Testis (tissue), 3 donors: ENCODE results near the gene OR7A5. TPM values are rescaled to one million over a fixed set of nuclear protein-coding genes. Genes with fewer than 3 reads are reported as not detected.
"Not testable (repeated sequence)": the region's sequence is repeated elsewhere in the genome, so short reads cannot be mapped to it uniquely, and the experiment has no call there.

ENCODE experiments used
- DNase-seq: peaks from one replicate; pipeline ENCODE4 v3.0.0-alpha.2; 2019
- H3K27ac ChIP-seq, 2 donors: fragments of 200-600 bp; sonication (generic); one replicate each; pipeline ENCODE4 v1.5.1; 2019
- H3K27me3 ChIP-seq: fragments of 200-600 bp; sonication (generic); one replicate; pipeline ENCODE4 v1.5.1; 2019
- H3K36me3 ChIP-seq: fragments of 200-600 bp; sonication (generic); one replicate; pipeline ENCODE4 v1.5.1; 2017; ENCODE audit warnings: low read depth; ENCODE audit errors: missing control alignments
- H3K4me1 ChIP-seq: fragments of 200-600 bp; sonication (generic); one replicate; pipeline ENCODE4 v1.5.1; 2019
- H3K4me3 ChIP-seq, 2 donors: fragments of 200-600 bp; sonication (generic); one replicate each; pipeline ENCODE4 v1.5.1; 2017 to 2019
- H3K9me3 ChIP-seq: fragments of 200-600 bp; sonication (generic); one replicate; pipeline ENCODE4 v1.5.1; 2017
- POLR2A ChIP-seq: fragments of 450-650 bp; IDR thresholded peaks from one replicate; pipeline ENCODE4 v1.6.1; 2017; ENCODE audit warnings: antibody characterized with exemption, mild to moderate bottlenecking, moderate library complexity
- WGBS, 2 donors: methylation state at CpG; one replicate each; pipeline ENCODE4 v1.1.5; 2018; 5-methylcytosine and 5-hydroxymethylcytosine counted together
- intact Hi-C: fragments of 100-400 bp; cut with DNase I; formaldehyde crosslinking; loops from one replicate; pipeline ENCODE4 v1.15.1; 2023; ENCODE audit warnings: low total_unique reads
- polyA plus RNA-seq: library from polyadenylated mRNA; stranded (reverse); fragments of 350-450 nt; fragmentation: Illumina TruSeq; extraction: RNeasy Lipid Tissue Mini Kit (QIAGEN cat#74804); gene quantifications from one replicate; pipeline ENCODE4 v1.2.3, GENCODE V29; 2014; ENCODE audit warnings: low read depth, low replicate concordance; ENCODE audit not compliant: insufficient read depth
- small RNA-seq, 2 donors: library from RNA; depleted of rRNA; stranded (forward); fragments of <200 nt; gene quantifications; one replicate each; pipeline ENCODE3, GENCODE V24; 2016
- total RNA-seq, 2 donors: library from RNA; depleted of rRNA; stranded (reverse); fragments of >200 nt; gene quantifications; one replicate each; pipeline ENCODE4 v1.2.3, GENCODE V29; 2016
- TF ChIP-seq, protein P1 (sequence below), 3 experiments: fragments of 450-650 bp in 2 of 3; fragments of 200-600 bp in 1 of 3; sonication (generic) in 1 of 3; IDR thresholded peaks; one replicate each; pipeline ENCODE4 v1.5.1; 2016 to 2019; ENCODE audit warnings: antibody characterized with exemption in 3 of 3, mild to moderate bottlenecking in 2 of 3, moderate library complexity in 1 of 3

The OR7A5 gene
- total and polyA plus RNA-seq, 3 donors from 2014 or later, result 3.3 to 4.3 (median 3.7) TPM

- no peak for DNase-seq
- WGBS, 2 donors, result 87% methylated on average over 16 of the region's 16 CpGs
- H3K4me1 ChIP-seq, result peaks cover 3% of the 10 kb centered on the region
- H3K4me3 ChIP-seq, result no peak overlapping the region
- H3K9me3 ChIP-seq, result no peaks in the 10 kb centered on the region
- no peaks in the 10 kb centered on the region for H3K27me3 ChIP-seq
- intact Hi-C loops, result no loop called here
- H3K36me3 ChIP-seq, result no peaks in the 10 kb centered on the region
- H3K27ac ChIP-seq, result no peak overlapping the region
- no peak for TF ChIP-seq POLR2A
- TF ChIP-seq, protein P1, sequence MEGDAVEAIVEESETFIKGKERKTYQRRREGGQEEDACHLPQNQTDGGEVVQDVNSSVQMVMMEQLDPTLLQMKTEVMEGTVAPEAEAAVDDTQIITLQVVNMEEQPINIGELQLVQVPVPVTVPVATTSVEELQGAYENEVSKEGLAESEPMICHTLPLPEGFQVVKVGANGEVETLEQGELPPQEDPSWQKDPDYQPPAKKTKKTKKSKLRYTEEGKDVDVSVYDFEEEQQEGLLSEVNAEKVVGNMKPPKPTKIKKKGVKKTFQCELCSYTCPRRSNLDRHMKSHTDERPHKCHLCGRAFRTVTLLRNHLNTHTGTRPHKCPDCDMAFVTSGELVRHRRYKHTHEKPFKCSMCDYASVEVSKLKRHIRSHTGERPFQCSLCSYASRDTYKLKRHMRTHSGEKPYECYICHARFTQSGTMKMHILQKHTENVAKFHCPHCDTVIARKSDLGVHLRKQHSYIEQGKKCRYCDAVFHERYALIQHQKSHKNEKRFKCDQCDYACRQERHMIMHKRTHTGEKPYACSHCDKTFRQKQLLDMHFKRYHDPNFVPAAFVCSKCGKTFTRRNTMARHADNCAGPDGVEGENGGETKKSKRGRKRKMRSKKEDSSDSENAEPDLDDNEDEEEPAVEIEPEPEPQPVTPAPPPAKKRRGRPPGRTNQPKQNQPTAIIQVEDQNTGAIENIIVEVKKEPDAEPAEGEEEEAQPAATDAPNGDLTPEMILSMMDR (IDR thresholded peaks at IDR 0.05), result no peak
Observed at GRCh38 chr19:14782626-14783409, 52.2 kb downstream of the OR7A5 start.

DNA sequence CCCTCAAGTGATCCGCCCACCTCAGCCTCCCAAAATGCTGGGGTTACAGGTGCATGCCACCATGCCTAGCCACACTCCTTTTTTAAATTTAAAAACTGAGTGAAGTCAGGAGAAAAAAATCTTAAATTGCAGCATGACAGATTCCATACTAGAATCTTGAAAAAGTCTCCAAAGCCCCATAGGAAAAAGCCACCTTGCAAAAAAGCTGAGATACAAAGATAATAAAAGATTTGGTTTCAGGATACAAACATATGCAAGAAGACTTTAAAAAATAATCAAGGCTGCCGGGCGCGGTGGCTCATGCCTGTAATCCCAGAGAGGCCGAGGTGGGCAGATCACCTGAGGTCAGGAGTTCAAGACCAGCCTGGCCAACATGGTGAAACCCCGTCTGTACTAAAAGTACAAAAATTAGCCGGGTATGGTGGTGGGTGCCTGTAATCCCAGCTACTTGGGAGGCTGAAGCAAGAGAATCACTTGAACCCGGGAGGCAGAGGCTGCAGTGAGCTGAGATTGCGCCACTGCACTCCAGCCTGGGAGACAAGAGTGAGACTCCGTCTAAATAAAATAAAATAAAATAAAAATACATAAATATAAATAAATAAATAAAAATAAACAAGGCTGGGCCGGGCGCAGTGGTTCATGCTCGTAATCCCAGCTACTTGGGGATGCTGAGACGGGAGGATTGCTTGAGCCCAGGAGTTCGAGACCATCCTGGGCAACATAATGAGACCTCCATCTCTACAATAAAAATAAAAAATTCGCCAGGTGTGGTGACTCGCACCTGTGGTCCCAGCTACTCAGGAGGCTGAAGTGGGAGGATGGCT lies 53.1 kb downstream of the OR7A5 start:
- H3K27me3 ChIP-seq, H3K36me3 ChIP-seq, H3K4me1 ChIP-seq, intact Hi-C loops, H3K9me3 ChIP-seq, H3K27ac ChIP-seq, DNase-seq, H3K4me3 ChIP-seq: not testable (repeated sequence)
- 86 to 88% methylated on average over 17 of the region's 17 CpGs for WGBS, 2 donors

GRCh38 chr19:14780622-14781225 lies 54.3 kb downstream of the OR7A5 start:
- H3K36me3 ChIP-seq, H3K4me1 ChIP-seq, H3K4me3 ChIP-seq, H3K9me3 ChIP-seq, DNase-seq, H3K27me3 ChIP-seq, H3K27ac ChIP-seq, intact Hi-C loops: not testable (repeated sequence)
- 67 to 83% methylated on average over 12 to 14 of the region's 14 CpGs for WGBS, 2 donors

- 55 to 60% methylated on average over 5 of the region's 5 CpGs for WGBS, 2 donors
- intact Hi-C loops, result no loop called here
Observed at GRCh38 chr19:14779151-14779550, 55.8 kb downstream of the OR7A5 start.

DNA sequence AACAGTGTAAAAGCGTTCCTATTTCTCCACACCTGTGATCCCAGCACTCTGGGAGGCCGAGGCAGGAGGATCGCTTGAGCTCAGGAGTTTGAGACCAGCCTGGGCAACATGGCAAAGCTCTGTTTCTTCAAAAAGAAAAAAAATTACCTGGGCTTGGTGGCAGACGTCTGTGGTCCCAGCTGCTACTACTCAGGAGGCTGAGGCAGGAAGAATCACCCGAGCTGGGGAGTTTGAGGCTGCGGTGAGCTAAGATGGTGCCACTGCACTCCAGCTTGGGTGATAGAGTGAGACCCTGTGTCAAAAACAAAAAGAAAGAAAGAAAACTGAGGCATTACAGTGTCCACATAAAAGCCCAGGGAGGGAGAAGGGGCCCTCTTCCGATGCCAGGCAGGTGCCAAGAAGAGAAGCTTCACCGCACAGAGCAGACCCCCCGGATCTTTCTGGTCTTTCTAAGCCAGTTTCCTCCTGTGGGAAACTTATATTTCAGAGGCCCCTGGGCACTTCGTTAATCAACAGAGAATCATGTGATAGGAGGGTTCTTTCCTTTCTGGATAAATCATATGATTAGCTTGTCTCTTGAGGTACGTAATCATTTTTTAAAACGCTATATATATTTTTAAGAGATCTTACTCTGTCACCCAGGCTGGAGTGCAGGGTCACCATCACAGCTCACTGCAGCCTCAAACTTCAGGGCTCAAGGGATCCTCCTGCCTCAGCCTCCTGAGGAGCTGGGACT lies 56.7 kb downstream of the OR7A5 start, which contains the start of gene ADGRE2:
Gene ADGRE2, minus strand, starts transcription at position 451 of the 736 bp plus-strand sequence. CDS start 1,804 bp downstream, outside the sequence.
- H3K4me3 ChIP-seq, H3K27me3 ChIP-seq, DNase-seq, H3K27ac ChIP-seq, H3K36me3 ChIP-seq, intact Hi-C loops, H3K9me3 ChIP-seq, H3K4me1 ChIP-seq: not testable (repeated sequence)
- 73 to 74% methylated on average over 12 of the region's 12 CpGs for WGBS, 2 donors

More at GRCh38 chr19:14779151-14779550, 55.8 kb downstream of the OR7A5 start:
- no peaks in the 10 kb centered on the region for H3K36me3 ChIP-seq
- peaks cover 5% of the 10 kb centered on the region for H3K4me1 ChIP-seq
- H3K4me3 ChIP-seq, result no peak overlapping the region
- TF ChIP-seq POLR2A, result no peak
- TF ChIP-seq, protein P1 (IDR thresholded peaks at IDR 0.05), result no peak
- no peak for DNase-seq
- no peaks in the 10 kb centered on the region for H3K9me3 ChIP-seq
- H3K27me3 ChIP-seq, result no peaks in the 10 kb centered on the region
- no peak overlapping the region for H3K27ac ChIP-seq

GRCh38 chr19:14777645-14778044 lies 57.3 kb downstream of the OR7A5 start:
- H3K4me3 ChIP-seq, H3K27ac ChIP-seq, intact Hi-C loops, H3K4me1 ChIP-seq, H3K9me3 ChIP-seq, H3K36me3 ChIP-seq, H3K27me3 ChIP-seq, DNase-seq: not testable (repeated sequence)
- WGBS, 2 donors, result 94 to 96% methylated on average over 4 of the region's 4 CpGs

Small RNA genes within 50 kb of the gene (small RNA-seq; reads per million reads assigned to genes)
- gene AC005255.1, result 0 to 0.09 reads per million in 2 donors

Other genes starting within 250 kb of the OR7A5 start
- under 1 TPM; 0.19 to 0.31 TPM for gene ADGRE3, start 160.3 kb downstream of the OR7A5 start, total RNA-seq
- 0.46 TPM for gene ADGRE3, start 160.3 kb downstream of the OR7A5 start, polyA plus RNA-seq
- 10 to 100 TPM; 42.4 to 48.7 TPM for gene ZNF333, start 145.1 kb downstream of the OR7A5 start, total RNA-seq
- gene ZNF333, start 145.1 kb downstream of the OR7A5 start, polyA plus RNA-seq, result 24.2 TPM
- 1 to 10 TPM in 1 of 2 donors, under 1 TPM in 1; 0.71 to 1.6 TPM for gene ADGRE2, start 56.6 kb downstream of the OR7A5 start, total RNA-seq
- gene ADGRE2, start 56.6 kb downstream of the OR7A5 start, polyA plus RNA-seq, result 0.58 TPM
- 1 to 10 TPM; 2.5 to 6.1 TPM for gene OR7C1, start within 50 bp of the OR7A5 start, total RNA-seq
- gene OR7C1, start within 50 bp of the OR7A5 start, polyA plus RNA-seq, result 4.2 TPM
- gene OR7A10, start 13.7 kb upstream of the OR7A5 start, total RNA-seq, result not detected
- not detected for gene OR7A10, start 13.7 kb upstream of the OR7A5 start, polyA plus RNA-seq
- under 1 TPM in 1 of 2 donors, not detected in 1; 0.06 TPM for gene OR7A17, start 50.9 kb upstream of the OR7A5 start, total RNA-seq
- not detected for gene OR7A17, start 50.9 kb upstream of the OR7A5 start, polyA plus RNA-seq
- not detected for gene OR7C2, start 106.3 kb upstream of the OR7A5 start, total RNA-seq
- not detected for gene OR7C2, start 106.3 kb upstream of the OR7A5 start, polyA plus RNA-seq
- gene SLC1A6, start 144.7 kb upstream of the OR7A5 start, total RNA-seq, result 100 to 1,000 TPM; 335 to 336 TPM
- gene SLC1A6, start 144.7 kb upstream of the OR7A5 start, polyA plus RNA-seq, result 78.6 TPM
- under 1 TPM; 0.12 to 0.16 TPM for gene CASP14, start 214.3 kb upstream of the OR7A5 start, total RNA-seq
- gene CASP14, start 214.3 kb upstream of the OR7A5 start, polyA plus RNA-seq, result 0.21 TPM
- not detected for gene OR1I1, start 247.0 kb upstream of the OR7A5 start, total RNA-seq
- not detected for gene OR1I1, start 247.0 kb upstream of the OR7A5 start, polyA plus RNA-seq